GM18519 (cell line): Measurements from ENCODE around the gene NLGN2.
"Not testable (repeated sequence)": the region's sequence is repeated elsewhere in the genome, so short reads cannot be mapped to it uniquely, and the experiment has no call there.

Source experiments
- ATAC-seq: cut with Tn5 transposase; IDR thresholded peaks from one replicate; pipeline ENCODE4 v1.9.1; 2021; ENCODE audit warnings: mild to moderate bottlenecking, moderate library complexity; ENCODE audit not compliant: unreplicated experiment, low FRiP score

Gene NLGN2

DNA sequence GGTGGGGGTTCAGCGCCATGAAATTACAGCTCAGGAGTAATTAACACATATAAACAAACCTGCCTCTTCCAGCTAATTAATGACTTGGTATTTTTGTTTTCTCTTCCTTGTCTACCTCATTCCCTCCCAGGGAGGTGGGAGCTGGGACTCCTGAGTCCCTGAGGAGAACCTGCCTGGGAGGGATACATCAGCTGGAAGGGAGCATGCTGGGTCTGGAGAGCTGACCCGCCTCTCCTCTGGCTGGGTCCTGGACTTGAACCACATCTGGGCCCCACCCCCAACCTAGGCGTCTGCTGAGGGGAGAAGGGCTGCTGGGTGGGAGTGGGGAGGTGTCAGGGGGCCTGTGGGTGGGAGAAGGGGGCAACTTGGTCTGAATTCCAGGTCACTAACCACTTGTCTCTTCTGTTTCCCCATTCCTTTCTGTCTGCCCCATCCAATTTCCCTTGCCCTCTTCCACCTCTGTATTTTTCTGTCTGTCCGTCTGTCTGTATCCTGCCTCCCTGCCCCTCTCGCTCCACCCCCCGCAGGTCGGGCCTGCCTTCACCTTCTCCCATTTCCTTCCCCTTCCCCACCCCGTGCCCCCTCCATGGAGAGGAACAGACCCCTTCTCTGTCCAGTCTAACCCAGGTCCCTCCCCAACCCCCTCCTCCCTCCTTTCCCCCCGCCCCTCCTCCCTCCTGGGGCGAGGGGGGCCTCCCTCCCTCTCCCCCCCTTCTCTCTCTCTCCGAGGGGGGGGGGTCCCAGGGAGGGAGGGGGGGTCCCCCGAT, at the start of gene NLGN2:
Gene NLGN2 (plus strand): TSS at position 361 of the 767 bp plus-strand sequence. CDS start 411 bp downstream, outside the sequence.
- ATAC-seq, result no peak

DNA sequence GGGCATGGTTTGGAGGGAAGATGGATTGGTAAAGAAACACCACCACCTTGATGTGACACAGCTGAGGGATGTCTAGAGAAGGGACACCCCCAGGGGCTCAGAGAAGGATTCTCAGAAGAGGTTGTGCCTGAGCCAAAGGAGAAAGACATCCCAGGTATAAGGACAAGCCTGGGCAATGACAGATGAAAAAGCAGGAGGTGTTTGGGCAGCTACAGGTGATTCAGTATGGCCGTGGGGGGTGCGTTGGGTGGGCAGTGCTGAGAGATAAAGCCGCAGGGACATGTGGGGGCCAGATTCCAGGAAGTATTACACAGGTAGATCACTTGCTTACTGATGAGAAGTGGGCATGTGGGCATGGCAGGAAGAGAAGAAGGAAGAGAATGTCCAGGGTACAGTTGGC, 45.7 kb upstream of the NLGN2 start:
- ATAC-seq, result no peak

- ATAC-seq, result no peak
Measured at GRCh38 chr17:7363311-7363710, 44.3 kb upstream of the NLGN2 start.

DNA sequence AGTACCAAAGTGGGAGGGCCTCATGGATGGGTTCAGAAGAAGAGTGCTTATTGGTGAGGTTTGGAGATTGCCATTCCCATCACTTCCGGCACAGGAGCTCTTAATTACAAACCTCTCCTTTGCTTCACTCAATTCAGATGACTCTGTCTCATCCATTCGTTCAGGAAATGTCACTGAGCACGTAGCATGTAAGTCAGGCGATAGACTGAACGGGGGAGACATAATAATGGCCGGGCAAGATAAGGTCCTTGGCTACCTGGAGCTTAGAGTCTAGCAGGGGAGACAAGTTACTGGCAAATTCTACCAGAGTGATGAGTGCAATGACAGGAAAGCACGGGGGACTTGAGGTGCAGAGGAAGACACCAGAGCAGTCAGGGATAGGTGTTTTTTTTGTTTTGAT, 41.7 kb upstream of the NLGN2 start:
- not testable (repeated sequence) for ATAC-seq

DNA sequence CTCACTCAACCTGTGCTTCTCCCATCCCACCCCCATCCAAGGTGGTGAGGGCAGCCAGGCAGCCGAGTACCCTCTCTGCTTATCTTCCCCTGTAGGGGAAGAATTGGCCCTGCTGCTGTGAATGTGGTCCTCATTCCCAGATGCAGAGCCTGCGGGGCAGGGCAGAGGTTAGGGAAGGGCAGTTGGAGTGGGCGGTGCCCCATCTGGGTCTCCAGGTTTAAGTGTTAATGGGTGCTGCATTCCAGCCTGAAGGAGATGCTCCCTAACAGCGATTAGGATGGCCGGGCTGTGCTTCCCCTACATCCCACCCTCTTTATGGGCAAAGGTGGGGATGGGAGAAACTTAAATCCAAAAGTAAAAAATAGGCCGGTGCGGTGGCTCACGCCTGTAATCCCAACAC, 40.6 kb upstream of the NLGN2 start:
- no peak for ATAC-seq

DNA sequence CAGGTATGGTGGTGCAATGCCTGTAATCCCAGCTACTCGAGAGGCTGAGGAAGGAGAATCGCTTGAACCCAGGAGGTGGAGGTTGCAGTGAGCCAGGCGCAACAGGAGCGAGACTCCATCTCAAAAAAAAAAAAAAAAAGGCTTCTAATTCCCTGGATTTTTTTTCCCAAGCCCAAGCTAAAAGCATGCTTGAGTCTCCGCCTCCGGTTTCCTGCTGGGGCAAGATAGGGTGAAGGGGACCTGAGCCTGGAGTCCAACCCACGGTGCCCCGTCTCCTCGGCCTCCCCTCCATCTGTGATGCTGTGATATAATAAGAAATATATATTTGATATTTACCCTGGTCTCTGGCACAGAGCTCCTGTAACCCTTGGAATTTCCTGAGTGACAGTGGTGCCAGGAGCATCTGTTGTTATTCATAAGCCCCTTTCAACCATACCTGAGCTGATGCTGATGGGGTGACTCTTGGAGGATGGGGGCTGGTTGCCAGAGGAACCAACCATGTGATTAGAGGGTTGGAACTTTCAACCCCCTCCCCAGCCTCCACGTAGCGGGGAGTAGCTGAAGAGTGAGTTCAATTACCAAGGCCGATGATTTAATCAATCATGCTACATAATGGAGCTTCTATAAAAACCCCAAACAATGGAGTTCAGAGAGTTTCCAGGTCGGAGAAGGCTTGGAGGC, 39.6 kb upstream of the NLGN2 start:
- no peak for ATAC-seq

DNA sequence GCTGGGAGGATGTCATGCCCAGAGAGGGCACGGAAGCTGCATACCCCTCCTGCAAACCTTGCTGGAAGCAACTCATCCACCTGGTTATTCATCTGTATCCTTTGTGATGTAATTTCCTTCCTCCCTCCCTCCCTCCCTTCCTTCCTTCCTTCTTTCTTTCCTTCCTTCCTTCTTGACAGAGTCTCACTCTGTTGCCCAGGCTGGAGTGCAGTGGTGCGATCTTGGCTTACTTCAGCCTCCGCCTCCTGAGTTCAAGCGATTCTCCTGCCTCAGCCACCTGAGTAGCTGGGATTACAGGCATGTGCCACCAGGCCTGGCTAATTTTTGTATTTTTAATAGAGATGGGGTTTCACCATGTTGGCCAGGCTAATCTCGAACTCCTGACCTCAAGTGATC, 39.0 kb upstream of the NLGN2 start:
- ATAC-seq, result not testable (repeated sequence)

GRCh38 chr17:7369825-7370224, 37.8 kb upstream of the NLGN2 start:
- no peak for ATAC-seq

DNA sequence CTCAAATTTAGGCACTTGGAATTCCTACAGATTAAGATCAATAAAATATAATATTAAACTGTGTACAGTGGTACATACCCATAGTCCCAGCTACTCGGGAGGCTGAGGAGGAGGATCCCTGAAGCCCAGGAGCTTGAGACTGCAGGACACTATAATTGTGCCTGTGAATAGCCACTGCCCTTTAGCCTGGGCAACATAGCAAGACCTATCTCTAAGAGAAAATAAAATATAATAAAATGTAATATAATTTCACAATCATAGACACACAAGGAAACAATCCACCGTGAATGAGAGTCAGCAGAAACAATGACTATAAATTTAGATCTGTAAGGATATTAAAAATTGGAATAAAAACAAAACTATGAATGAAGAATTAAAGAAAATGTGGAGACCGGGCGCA, 36.8 kb upstream of the NLGN2 start:
- no peak for ATAC-seq

GRCh38 chr17:7374353-7374752, 33.3 kb upstream of the NLGN2 start:
- ATAC-seq, result no peak

- no peak for ATAC-seq
Measured at GRCh38 chr17:7379134-7379533, 28.5 kb upstream of the NLGN2 start.

DNA sequence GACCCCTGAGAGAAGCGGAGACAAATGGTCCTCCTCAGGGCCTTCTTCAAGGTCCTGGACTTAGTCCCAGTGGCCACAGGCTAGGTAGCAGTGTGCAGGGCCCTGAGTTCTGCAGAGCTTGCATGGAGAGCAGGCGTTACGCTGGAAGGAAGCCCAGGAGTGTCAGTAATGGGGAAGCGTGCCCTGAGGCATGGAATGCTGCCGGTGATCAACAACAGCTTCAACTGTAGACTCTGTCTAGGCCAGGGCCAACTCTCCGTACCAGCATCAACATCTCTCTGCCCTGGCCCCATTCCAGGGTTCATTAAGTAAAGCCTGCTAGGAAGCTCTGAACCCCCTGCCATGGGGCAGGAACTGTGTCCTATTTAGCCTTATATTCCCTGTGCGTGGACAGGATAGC, 27.3 kb upstream of the NLGN2 start:
- no peak for ATAC-seq

GRCh38 chr17:7380855-7381683, 26.6 kb upstream of the NLGN2 start, which contains the start of gene TNK1:
Gene TNK1 (plus strand): TSS chr17:7381089. CDS start chr17:7382927, 1,838 bp downstream.
- no peak for ATAC-seq

- no peak for ATAC-seq
Measured at GRCh38 chr17:7382901-7383300, 24.7 kb upstream of the NLGN2 start.

GRCh38 chr17:7383371-7383741, 24.3 kb upstream of the NLGN2 start:
- no peak for ATAC-seq

GRCh38 chr17:7383742-7384488, 23.7 kb upstream of the NLGN2 start:
- ATAC-seq, result peak; percentile 50

DNA sequence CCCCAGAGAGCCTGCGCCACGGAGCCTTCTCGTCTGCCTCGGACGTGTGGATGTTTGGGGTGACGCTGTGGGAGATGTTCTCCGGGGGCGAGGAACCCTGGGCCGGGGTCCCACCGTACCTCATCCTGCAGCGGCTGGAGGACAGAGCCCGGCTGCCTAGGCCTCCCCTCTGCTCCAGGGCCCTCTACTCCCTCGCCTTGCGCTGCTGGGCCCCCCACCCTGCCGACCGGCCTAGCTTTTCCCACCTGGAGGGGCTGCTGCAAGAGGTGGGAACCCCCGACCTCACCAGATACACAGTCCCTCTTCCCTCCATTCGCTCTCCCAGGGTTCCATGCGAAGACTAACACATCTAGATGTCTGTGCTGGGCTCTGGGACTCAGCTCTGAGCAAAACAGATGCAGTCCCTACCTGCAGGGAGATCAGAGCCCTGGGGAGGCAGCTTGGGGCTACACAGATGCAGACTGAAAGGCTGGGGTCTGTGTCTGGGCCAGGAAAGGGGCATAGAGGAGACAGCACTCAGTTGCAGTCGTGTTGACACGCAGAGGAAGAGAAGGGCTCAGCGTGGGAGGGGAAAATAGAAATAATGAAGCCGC, 23.1 kb upstream of the NLGN2 start:
- no peak for ATAC-seq

DNA sequence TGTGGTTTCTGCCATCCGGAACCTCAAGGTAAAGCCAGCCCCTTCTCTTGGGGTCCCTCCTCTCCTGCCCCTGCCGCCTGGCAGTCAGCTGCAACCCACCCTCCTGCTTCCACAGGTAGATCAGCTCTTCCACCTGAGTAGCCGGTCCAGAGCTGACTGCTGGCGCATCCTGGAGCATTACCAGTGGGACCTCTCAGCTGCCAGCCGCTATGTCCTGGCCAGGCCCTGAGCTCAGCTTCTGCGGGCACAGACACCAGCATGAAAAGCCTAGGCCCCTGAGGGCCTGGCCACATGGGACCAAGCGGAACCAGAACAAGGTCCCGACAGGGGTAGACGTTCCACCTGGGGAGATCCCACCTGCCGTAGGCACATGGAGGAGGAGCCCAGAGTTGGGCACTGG, 18.8 kb upstream of the NLGN2 start:
- no peak for ATAC-seq

DNA sequence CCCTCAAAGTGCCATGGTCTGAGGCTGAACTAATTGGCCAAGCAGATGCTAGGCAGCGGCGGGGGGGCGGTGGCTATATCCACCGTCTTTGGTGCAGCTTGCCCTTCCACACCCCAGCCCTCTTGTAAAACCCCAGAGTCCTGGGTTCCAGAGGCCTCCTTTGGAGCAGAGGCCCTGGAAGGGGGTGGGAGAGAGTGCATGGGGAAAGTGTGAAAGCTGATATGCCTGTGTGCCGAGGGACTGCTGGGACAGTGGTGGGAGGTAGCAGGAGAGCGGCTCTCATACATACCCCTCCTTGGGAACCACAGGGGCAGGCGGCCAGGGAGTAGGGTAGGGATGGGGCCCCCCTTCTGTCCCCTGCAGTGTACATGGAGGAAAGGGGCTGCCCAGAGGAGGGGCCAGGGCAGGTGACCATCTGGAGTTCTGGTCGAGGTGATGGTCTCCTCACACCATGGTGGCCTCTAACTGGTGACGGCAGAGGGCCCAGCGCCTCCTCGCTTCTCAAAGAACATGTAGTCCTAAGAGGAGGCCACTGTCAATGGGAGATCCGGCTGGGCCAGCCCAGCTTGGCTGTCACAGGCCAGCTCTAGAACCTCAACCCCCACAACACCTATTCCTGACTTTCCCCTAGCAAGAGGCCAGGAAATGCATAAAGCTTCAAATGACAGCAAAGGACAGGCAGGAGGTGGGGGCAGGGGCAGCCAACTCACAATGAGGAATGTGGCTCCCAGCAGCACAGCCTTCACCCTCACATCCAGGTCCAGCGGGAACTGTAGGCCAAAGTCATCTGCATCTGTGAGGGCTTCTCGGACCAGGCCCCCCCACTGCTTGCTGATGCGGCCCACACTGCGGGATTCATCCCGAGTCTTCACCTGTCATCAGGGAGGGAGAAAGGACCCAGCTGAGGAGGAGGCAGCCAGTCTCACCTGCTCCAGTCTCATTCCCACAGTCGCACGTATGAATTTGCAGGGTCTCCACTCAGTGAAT, 17.4 kb upstream of the NLGN2 start:
- ATAC-seq, result no peak
